ENCODE results near the gene NFIC.

Gene NFIC

GRCh38 chr19:3459965-3460582 is 93.7 kb downstream of the NFIC start:
- H3K4me3 ChIP-seq (replicated peaks in 1 of 2; ENCODE audit: low read depth in 2 of 2, low read length in 2 of 2): no peak overlapping the region
- no peak for TF ChIP-seq CTCF (IDR thresholded peaks at IDR 0.05; ENCODE audit: low read depth, low read length)
- no peak for DNase-seq (ENCODE audit: low read depth in 2 of 2)

- DNase-seq (ENCODE audit: low read depth in 2 of 2): no peak
- no peak for TF ChIP-seq CTCF (IDR thresholded peaks at IDR 0.05; ENCODE audit: low read depth, low read length)
- H3K4me3 ChIP-seq (replicated peaks in 1 of 2; ENCODE audit: low read depth in 2 of 2, low read length in 2 of 2): no peak overlapping the region
These were observed 96.8 kb downstream of the NFIC start for GRCh38 chr19:3462991-3463713.

- no peak for DNase-seq (ENCODE audit: low read depth in 2 of 2)
These were observed 97.6 kb downstream of the NFIC start for GRCh38 chr19:3463714-3464586.

GRCh38 chr19:3464587-3465235 is 98.3 kb downstream of the NFIC start:
- DNase-seq (ENCODE audit: low read depth in 2 of 2): no peak
- H3K4me3 ChIP-seq (replicated peaks in 1 of 2; ENCODE audit: low read depth in 2 of 2, low read length in 2 of 2): no peak overlapping the region
- no peak for TF ChIP-seq CTCF (IDR thresholded peaks at IDR 0.05; ENCODE audit: low read depth, low read length)

More at GRCh38 chr19:3463714-3464586, 97.6 kb downstream of the NFIC start:
- TF ChIP-seq CTCF (IDR thresholded peaks at IDR 0.05; ENCODE audit: low read depth, low read length): no peak
- no peak overlapping the region for H3K4me3 ChIP-seq (replicated peaks in 1 of 2; ENCODE audit: low read depth in 2 of 2, low read length in 2 of 2)

GRCh38 chr19:3465552-3465951 is 99.2 kb downstream of the NFIC start:
- no peak for TF ChIP-seq CTCF (IDR thresholded peaks at IDR 0.05; ENCODE audit: low read depth, low read length)
- no peak for DNase-seq (ENCODE audit: low read depth in 2 of 2)
- H3K4me3 ChIP-seq (replicated peaks in 1 of 2; ENCODE audit: low read depth in 2 of 2, low read length in 2 of 2): no peak overlapping the region

GRCh38 chr19:3466635-3467034 is 100.3 kb downstream of the NFIC start:
- TF ChIP-seq CTCF (IDR thresholded peaks at IDR 0.05; ENCODE audit: low read depth, low read length): no peak
- DNase-seq (ENCODE audit: low read depth in 2 of 2): no peak
- H3K4me3 ChIP-seq (replicated peaks in 1 of 2; ENCODE audit: low read depth in 2 of 2, low read length in 2 of 2): no peak overlapping the region

Data from cardiac fibroblast (primary cell).